H1 (cell line): ENCODE measurements around the gene C21orf91. TPM values are rescaled to one million over a fixed set of nuclear protein-coding genes. Genes with fewer than 3 reads are reported as not detected.

Experiments used
- CTCF ChIA-PET: fragments of 300-600 bp; sonication (Branson Sonifier 250); formaldehyde crosslinking; loops from one replicate; lab custom pipeline; 2021; ENCODE audit not compliant: partially characterized antibody; lab: Charles Lee
- POLR2A ChIA-PET: fragments of 300-600 bp; sonication (Branson Sonifier 250); formaldehyde crosslinking; loops from one replicate; lab custom pipeline; 2021; ENCODE audit warnings: inconsistent platforms; ENCODE audit not compliant: partially characterized antibody; lab: Charles Lee
- DNase-seq, 2 experiments: peaks; one replicate each; pipeline versions ENCODE4 v3.0.0 to v3.0.0-alpha.2; 2010 to 2022; ENCODE audit warnings: low spot score in 2 of 2, low read depth in 1 of 2, mixed read lengths in 1 of 2
- FAIRE-seq: peaks from 2 replicates; lab custom pipeline; 2011; peaks lifted over from hg19 to GRCh38; lab: Jason Lieb, UNC
- H2AFZ ChIP-seq: 2 replicates; pipeline ENCODE4 v1.8.1; 2012; ENCODE audit warnings: low read length, inconsistent platforms
- H2AK5ac ChIP-seq: 2 replicates; pipeline ENCODE4 v1.6.1; 2013; ENCODE audit warnings: low read depth, low read length
- H2BK120ac ChIP-seq: replicated peaks from 2 replicates; pipeline ENCODE3; 2013; ENCODE audit warnings: low read depth, low read length, inconsistent platforms
- H2BK12ac ChIP-seq: 2 replicates; pipeline ENCODE4 v1.6.1; 2013; ENCODE audit warnings: low read depth, low read length
- H2BK15ac ChIP-seq: 2 replicates; pipeline ENCODE4 v1.6.1; 2013; ENCODE audit warnings: low read length
- H2BK20ac ChIP-seq: 2 replicates; pipeline ENCODE4 v1.6.1; 2013; ENCODE audit warnings: low read length
- H2BK5ac ChIP-seq: 2 replicates; pipeline ENCODE4 v1.6.1; 2013; ENCODE audit warnings: low read depth, low read length
- H3K14ac ChIP-seq: 2 replicates; pipeline ENCODE4 v1.6.1; 2013; ENCODE audit warnings: inconsistent platforms; ENCODE audit not compliant: insufficient read length
- H3K18ac ChIP-seq: 2 replicates; pipeline ENCODE4 v1.6.1; 2013; ENCODE audit warnings: low read length; ENCODE audit errors: extremely low read depth
- H3K23ac ChIP-seq: 2 replicates; pipeline ENCODE4 v1.6.1; 2013; ENCODE audit warnings: inconsistent platforms; ENCODE audit not compliant: insufficient read length
- H3K23me2 ChIP-seq: 2 replicates; pipeline ENCODE4 v1.6.1; 2013; ENCODE audit warnings: low read depth, low read length
- H3K27ac ChIP-seq: 2 replicates; pipeline ENCODE4 v1.6.1; 2011; ENCODE audit warnings: low read depth, low read length, inconsistent platforms
- H3K27me3 ChIP-seq, 4 experiments: replicated peaks in 1 of 4; 1 replicate in 1 of 4; 2 replicates in 3 of 4; pipeline versions ENCODE4 v1.6.1 to v1.8.1; 2011 to 2013; ENCODE audit warnings: low read length in 3 of 4, mild to moderate bottlenecking in 3 of 4, inconsistent platforms in 2 of 4, mixed read lengths in 2 of 4, moderate library complexity in 1 of 4; ENCODE audit not compliant: control insufficient read depth in 3 of 4, insufficient read depth in 3 of 4; ENCODE audit errors: extremely low read depth in 1 of 4
- H3K36me3 ChIP-seq, 4 experiments: 2 replicates each; pipeline versions ENCODE4 v1.6.1 to v1.8.1; 2011 to 2013; ENCODE audit warnings: mild to moderate bottlenecking in 4 of 4, low read length in 3 of 4, moderate library complexity in 2 of 4, control low read depth in 1 of 4, inconsistent platforms in 1 of 4; ENCODE audit not compliant: insufficient read depth in 4 of 4, control insufficient read depth in 2 of 4
- H3K4ac ChIP-seq: replicated peaks from 2 replicates; pipeline ENCODE3; 2013; ENCODE audit warnings: low read length, low read depth, mixed read lengths, inconsistent platforms; ENCODE audit not compliant: insufficient read length
- H3K4me1 ChIP-seq, 4 experiments: replicated peaks in 1 of 4; 1 replicate in 1 of 4; 2 replicates in 3 of 4; pipeline versions ENCODE4 v1.6.1 to v1.8.1; 2011 to 2013; ENCODE audit warnings: low read length in 3 of 4, inconsistent platforms in 2 of 4, mixed read lengths in 1 of 4; ENCODE audit not compliant: insufficient read depth in 4 of 4, control insufficient read depth in 3 of 4
- H3K4me2 ChIP-seq, 2 experiments: 2 replicates each; pipeline versions ENCODE4 v1.6.1 to v1.8.1; 2011 to 2013; ENCODE audit warnings: low read depth in 2 of 2, low read length in 2 of 2, control low read depth in 1 of 2, inconsistent platforms in 1 of 2, mild to moderate bottlenecking in 1 of 2; ENCODE audit not compliant: insufficient read depth in 1 of 2
- H3K4me3 ChIP-seq, 4 experiments: fragments of 200-600, 300-600 bp in 1 of 4; sonication (generic), shearing (Covaris generic), sonication (Bioruptor Twin) in 1 of 4; 2 replicates each; pipeline versions ENCODE4 v1.5.1 to v1.8.1; 2011 to 2016; ENCODE audit warnings: low read length in 4 of 4, low read depth in 3 of 4, control low read depth in 2 of 4, inconsistent platforms in 2 of 4, mild to moderate bottlenecking in 2 of 4, mixed read lengths in 1 of 4, moderate library complexity in 1 of 4; ENCODE audit not compliant: insufficient read depth in 2 of 4; ENCODE audit errors: extremely low read depth in 1 of 4
- H3K56ac ChIP-seq: replicated peaks from 2 replicates; pipeline ENCODE3; 2013; ENCODE audit warnings: low read depth, mild to moderate bottlenecking, mixed read lengths, low read length, inconsistent platforms; ENCODE audit not compliant: insufficient read length
- H3K79me1 ChIP-seq: 2 replicates; pipeline ENCODE4 v1.6.1; 2013; ENCODE audit warnings: low read depth, low read length, control low read depth
- H3K79me2 ChIP-seq, 2 experiments: 2 replicates each; pipeline versions ENCODE4 v1.6.1 to v1.8.1; 2012 to 2013; ENCODE audit warnings: low read length in 2 of 2, mild to moderate bottlenecking in 2 of 2, inconsistent platforms in 1 of 2; ENCODE audit not compliant: insufficient read depth in 2 of 2, control insufficient read depth in 1 of 2
- H3K9ac ChIP-seq, 4 experiments: replicated peaks in 1 of 4; 1 replicate in 1 of 4; 2 replicates in 3 of 4; pipeline versions ENCODE4 v1.6.1 to v1.8.1; 2011 to 2013; ENCODE audit warnings: low read depth in 3 of 4, low read length in 3 of 4, control low read depth in 2 of 4, mild to moderate bottlenecking in 2 of 4, moderate library complexity in 2 of 4, inconsistent platforms in 1 of 4; ENCODE audit errors: extremely low read depth in 1 of 4
- H3K9me3 ChIP-seq, 2 experiments: 2 replicates each; pipeline versions ENCODE4 v1.6.1 to v1.8.1; 2012 to 2013; ENCODE audit warnings: mild to moderate bottlenecking in 2 of 2, moderate library complexity in 2 of 2, control low read depth in 1 of 2, inconsistent platforms in 1 of 2, low read depth in 1 of 2, low read length in 1 of 2, mixed read lengths in 1 of 2; ENCODE audit not compliant: insufficient read depth in 2 of 2
- H4K20me1 ChIP-seq, 2 experiments: replicated peaks in 1 of 2; 2 replicates each; pipeline versions ENCODE3 to v1.8.1; 2011 to 2013; ENCODE audit warnings: inconsistent platforms in 2 of 2, low read length in 2 of 2, mild to moderate bottlenecking in 1 of 2; ENCODE audit not compliant: insufficient read depth in 2 of 2, control insufficient read depth in 1 of 2
- H4K5ac ChIP-seq: 2 replicates; pipeline ENCODE4 v1.6.1; 2013; ENCODE audit warnings: low read length, low read depth, mixed read lengths, inconsistent platforms; ENCODE audit not compliant: insufficient read length
- H4K8ac ChIP-seq: 2 replicates; pipeline ENCODE4 v1.8.0; 2013; ENCODE audit warnings: mild to moderate bottlenecking, moderate library complexity, low read length, inconsistent platforms; ENCODE audit not compliant: insufficient read depth; ENCODE audit errors: extremely low read depth
- H4K91ac ChIP-seq: replicated peaks from 2 replicates; pipeline ENCODE3; 2013; ENCODE audit warnings: low read length, mixed read lengths, inconsistent platforms; ENCODE audit not compliant: insufficient read length
- CBX5 ChIP-seq: fragments of 300-800, 300-1000 bp; sonication (generic); IDR thresholded peaks from 2 replicates; pipeline ENCODE4 v1.7.1; 2016; ENCODE audit warnings: antibody characterized with exemption, low read length, low read depth
- SIN3A ChIP-seq, 2 experiments: IDR thresholded peaks in 1 of 2; conservative IDR thresholded peaks in 1 of 2; 2 replicates each; pipeline ENCODE4 v1.6.1; 2011 to 2012; ENCODE audit warnings: low read length in 2 of 2, improper control_type of control experiment in 1 of 2, low read depth in 1 of 2, mild to moderate bottlenecking in 1 of 2
- WGBS, 2 experiments: shearing (Covaris generic) in 1 of 2; methylation state at CpG; one replicate each; pipeline versions ENCODE4 v1.1.6 to v1.1.7; 2013 to 2015; ENCODE audit warnings: low lambda C conversion rate in 2 of 2, mixed read lengths in 2 of 2, inconsistent platforms in 1 of 2, low coverage in 1 of 2, missing lambda C conversion rate in 1 of 2; ENCODE audit not compliant: insufficient replicate concordance in 2 of 2, insufficient coverage in 1 of 2, insufficient read length in 1 of 2; ENCODE audit errors: extremely low coverage in 1 of 2, missing lambda C conversion rate in 1 of 2; 5-methylcytosine and 5-hydroxymethylcytosine counted together
- polyA plus RNA-seq, 7 experiments: library from polyadenylated mRNA; depleted of rRNA in 3 of 7; stranded (reverse) in 5 of 7; unstranded in 2 of 7; fragments of >200 nt in 5 of 7; fragments of 200-250 nt in 2 of 7; gene quantifications; 1 replicate in 5 of 7; 2 replicates in 1 of 7; 4 replicates in 1 of 7; pipeline versions ENCODE4 v1.2.1 to v1.2.3, GENCODE V29; 2011 to 2013; ENCODE audit warnings: missing spikeins in 2 of 7, mixed read lengths in 2 of 7
- total RNA-seq: library from RNA; stranded (reverse); fragmentation: NEBNext Ultra II Directional; extraction: Animal tissue kit (Norgen Biotek cat#: 25700); gene quantifications from 2 replicates; pipeline ENCODE4 v1.2.1, GENCODE V29; 2021

C21orf91 gene
- total and polyA plus RNA-seq, 2 of the 8 experiments (the other 6 are each of a cell fraction or from before 2014, with no cell fraction given) = 4.9 to 33.6 TPM

- no peak overlapping the region for H3K4me3 ChIP-seq
- ChIA-PET CTCF (no interaction called here), POLR2A (interaction anchor here (0.8 to 2.0 kb wide), 4 partner anchors 10 to 35 kb away, joined by 3 to 5 read pairs (median 4); no protein-coding TSS in a partner anchor)
- H4K91ac ChIP-seq = no peak overlapping the region
- H3K14ac ChIP-seq = no peak overlapping the region
- TF ChIP-seq CBX5 (no peak), SIN3A (conservative IDR thresholded peaks at IDR 0.05 in 1 of 2, IDR thresholded peaks at IDR 0.05 in 1 of 2; ENCODE audit: low read depth in 1 of 2, low read length in 2 of 2) (no peak)
- H3K4me2 ChIP-seq = no peak overlapping the region
- no peaks in the 10 kb centered on the region for H3K27me3 ChIP-seq
- H2BK120ac ChIP-seq = no peak overlapping the region
- H2AFZ ChIP-seq = no peak overlapping the region
- no peaks in the 10 kb centered on the region; a peak in 1 of 4 replicates for H3K9me3 ChIP-seq
- H3K23ac ChIP-seq = no peak overlapping the region
- no peaks in the 10 kb centered on the region for H3K79me2 ChIP-seq
- peaks cover 0 to 14% (median 2%) of the 10 kb centered on the region in 4 experiments; a peak in 4 of 8 replicates for H3K36me3 ChIP-seq
- H4K5ac ChIP-seq = no peak overlapping the region
- H3K56ac ChIP-seq = no peak overlapping the region
- no peak overlapping the region for H2AK5ac ChIP-seq
- 92% methylated on average over 2 of the region's 2 CpGs; no CpG with 5 or more reads in 1 of the 2 experiments for WGBS, 2 experiments
- DNase-seq (no peak), FAIRE-seq (no peak)
- no peak overlapping the region for H2BK12ac ChIP-seq
- no peaks in the 10 kb centered on the region for H4K20me1 ChIP-seq
- no peak overlapping the region for H3K27ac ChIP-seq
- no peak overlapping the region for H2BK5ac ChIP-seq
- H3K4ac ChIP-seq = no peak overlapping the region
- no peaks in the 10 kb centered on the region for H3K79me1 ChIP-seq
- H3K18ac ChIP-seq = no peak overlapping the region
- no peaks in the 10 kb centered on the region for H3K23me2 ChIP-seq
- no peak overlapping the region for H4K8ac ChIP-seq
- no peak overlapping the region for H2BK20ac ChIP-seq
- no peak overlapping the region for H2BK15ac ChIP-seq
- H3K4me1 ChIP-seq = peaks cover 0 to 5% (median 0%) of the 10 kb centered on the region in 4 experiments; a peak in 3 of 7 replicates
- no peak overlapping the region for H3K9ac ChIP-seq
These were observed 35.5 kb downstream of the C21orf91 start for GRCh38 chr21:17783481-17784179.
